ENCODE results near the gene KRT76.
"Not testable (repeated sequence)": the region's sequence is repeated elsewhere in the genome, so short reads cannot be mapped to it uniquely, and the experiment has no call there.

KRT76 gene

GRCh38 chr12:52759218-52759617 lies 17.9 kb downstream of the KRT76 start:
- DNase-seq (ENCODE audit: low spot score), result no peak

- DNase-seq (ENCODE audit: low spot score), result no peak
Observed at GRCh38 chr12:52757449-52758176, 19.5 kb downstream of the KRT76 start.

DNA sequence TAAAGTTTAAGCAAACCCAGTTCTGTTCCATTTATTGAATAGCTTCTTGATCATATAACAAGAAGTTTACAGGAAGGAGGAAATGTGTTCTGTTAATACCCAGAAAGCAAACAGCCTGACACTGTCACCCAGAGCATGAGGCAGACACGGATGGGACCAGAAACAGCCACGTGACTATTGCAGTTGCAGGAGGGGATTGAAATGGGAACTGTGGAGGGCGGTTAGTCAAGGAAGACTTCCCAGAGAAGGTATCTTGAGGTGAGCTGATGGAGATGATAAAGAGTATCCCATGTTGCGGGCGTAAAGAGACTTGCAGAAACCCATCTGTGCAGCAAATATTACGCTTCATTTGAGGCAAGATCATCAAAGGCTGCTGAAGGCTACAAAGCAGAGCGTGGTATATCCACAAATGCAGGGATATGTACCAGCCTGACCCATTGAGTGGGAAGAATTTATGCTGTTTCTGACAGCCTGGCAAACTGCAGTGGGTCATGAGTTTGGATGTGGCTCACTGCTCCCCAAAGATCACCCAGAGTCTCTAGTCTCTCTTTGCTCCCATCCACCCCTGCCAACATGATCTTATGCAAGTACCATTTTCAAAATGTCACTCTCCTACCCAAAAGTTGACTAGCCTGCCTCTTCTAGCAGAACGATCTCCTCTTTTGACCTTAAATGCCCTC lies 20.7 kb downstream of the KRT76 start:
- DNase-seq (ENCODE audit: low spot score), result no peak

DNA sequence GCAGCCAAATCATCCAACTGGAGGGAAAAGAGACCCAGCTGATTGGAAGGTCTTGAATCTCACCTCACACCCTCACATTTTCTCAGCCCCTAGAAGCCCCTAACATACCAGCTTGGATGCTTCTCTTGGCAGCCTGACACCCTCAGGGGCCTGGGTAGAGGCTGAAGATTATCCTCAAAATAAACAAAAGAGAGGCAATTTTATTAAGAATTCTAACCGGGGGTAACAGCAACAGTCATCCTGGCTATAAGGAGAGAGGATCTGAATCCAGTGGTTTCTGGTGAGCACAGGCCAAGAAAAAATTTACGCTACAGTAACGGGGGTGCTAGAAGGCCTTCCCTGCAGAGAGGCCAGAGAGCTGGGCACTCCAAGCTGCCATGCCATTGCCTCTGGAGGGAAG lies 21.6 kb downstream of the KRT76 start:
- no peak for DNase-seq (ENCODE audit: low spot score)

DNA sequence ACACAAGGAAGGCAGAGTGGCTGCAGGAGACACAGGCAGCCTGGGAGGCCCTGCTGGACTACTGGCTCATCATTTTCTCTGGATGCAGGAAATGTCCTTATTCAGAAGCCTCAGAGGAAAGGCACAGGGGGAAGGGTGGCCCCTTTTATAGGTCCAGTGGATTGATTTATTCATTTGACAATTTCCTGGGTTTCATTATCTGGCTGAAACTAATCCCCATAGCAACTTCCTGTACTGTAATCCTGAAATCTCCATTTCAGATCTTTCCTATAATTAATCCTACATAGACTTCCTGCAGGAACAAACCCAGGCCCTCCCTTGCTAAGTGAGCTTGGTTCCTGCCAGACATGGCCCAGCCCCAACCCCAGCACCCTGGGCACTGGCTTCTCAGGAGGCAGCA lies 23.0 kb downstream of the KRT76 start:
- DNase-seq (ENCODE audit: low spot score), result no peak

GRCh38 chr12:52753283-52753682 lies 23.9 kb downstream of the KRT76 start:
- DNase-seq (ENCODE audit: low spot score), result no peak

- no peak for DNase-seq (ENCODE audit: low spot score)
Observed at GRCh38 chr12:52752516-52752915, 24.6 kb downstream of the KRT76 start.

DNA sequence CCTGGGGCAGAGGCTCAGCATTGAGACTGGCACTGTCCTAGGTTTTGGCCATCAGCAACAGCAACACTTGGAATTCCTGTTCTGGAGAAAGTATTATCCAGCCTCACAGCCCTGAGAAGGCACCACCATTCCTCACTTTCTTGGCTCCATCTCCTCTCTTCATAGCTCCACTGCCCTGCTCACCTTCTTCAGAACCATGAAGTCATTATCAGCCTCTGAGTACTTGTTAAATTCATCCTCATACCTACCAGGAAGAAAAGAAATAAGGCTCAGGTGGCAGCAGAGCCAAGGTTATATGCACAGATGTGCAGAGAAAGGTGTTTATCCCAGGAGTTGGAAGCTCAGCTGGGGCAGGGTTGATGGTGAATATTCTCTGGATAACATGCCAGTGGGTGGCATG lies 25.4 kb downstream of the KRT76 start:
- DNase-seq (ENCODE audit: low spot score), result no peak

DNA sequence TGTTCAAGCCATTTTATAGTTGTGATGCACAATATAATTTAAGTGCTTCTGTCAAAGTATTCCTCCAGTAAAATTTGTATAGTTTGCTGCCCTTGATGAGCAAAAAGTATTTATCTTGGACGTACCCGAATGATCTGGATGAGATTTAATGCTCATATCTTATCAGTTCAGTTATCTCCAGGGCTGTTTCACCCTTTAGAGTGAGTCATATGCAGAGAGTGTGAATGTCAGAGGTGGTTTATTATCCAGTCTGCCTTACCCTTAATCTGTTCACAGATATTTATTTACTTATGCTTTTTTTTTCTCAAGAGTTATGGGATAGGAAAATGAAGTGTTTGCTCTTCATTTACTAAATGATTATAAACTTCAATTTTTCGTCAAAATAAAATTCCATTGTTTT lies 26.6 kb downstream of the KRT76 start:
- DNase-seq (ENCODE audit: low spot score), result not testable (repeated sequence)

DNA sequence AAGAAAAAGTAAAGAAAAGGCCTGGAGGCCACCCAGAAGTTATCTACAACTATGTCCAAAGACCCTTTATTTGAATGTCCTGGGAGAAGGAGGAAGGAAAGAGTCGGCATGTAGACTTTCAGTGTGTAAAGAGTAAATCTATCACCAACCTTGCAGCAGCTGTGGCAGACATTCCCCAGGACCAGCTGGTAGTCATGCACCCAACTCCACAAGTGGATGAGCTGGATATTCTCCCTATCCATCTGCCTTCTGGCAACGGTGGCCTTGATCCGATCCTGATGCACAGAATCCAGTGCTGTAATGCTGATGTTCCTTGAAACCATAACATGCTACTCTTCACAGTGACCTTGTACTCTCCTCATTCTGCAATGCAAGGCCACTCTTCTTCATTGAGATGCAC lies 27.3 kb downstream of the KRT76 start:
- no peak for DNase-seq (ENCODE audit: low spot score)

DNA sequence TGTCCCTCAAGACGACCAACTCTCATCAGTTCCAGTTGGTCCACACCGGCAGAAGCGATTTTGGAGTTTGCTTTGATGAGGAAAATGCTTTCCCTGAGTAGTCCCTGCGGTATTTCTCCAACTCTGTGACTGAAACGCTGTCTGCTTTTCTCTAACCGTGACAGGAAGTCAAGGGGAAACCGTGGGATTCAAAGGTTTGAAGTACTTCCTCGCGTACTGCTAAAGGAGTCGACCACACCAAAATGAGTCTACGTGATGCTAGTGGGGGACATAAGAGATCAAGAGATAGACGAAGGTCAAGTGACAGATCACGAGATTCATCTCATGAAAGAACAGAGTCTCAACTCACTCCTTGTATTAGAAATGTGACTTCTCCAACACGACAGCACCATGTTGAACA lies 28.6 kb downstream of the KRT76 start:
- DNase-seq (ENCODE audit: low spot score), result no peak

DNA sequence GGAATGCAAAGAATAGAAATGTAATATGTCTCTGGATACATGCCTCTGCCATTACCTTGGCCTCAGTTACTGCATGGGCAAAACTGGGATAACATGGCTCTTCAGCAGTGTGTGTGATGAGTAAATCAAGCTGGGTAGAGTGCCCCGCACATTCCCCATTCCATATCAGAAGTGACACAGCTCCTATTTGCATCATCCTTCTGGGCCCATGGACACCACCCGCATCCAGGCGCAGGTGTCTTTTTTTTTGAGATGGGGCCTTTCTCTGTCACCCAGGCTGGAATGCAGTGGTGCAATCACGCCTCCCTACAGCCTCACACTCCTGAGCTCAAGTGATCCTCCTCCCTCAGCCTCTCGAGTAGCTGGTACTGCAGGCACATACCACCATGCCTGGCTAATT lies 31.6 kb downstream of the KRT76 start:
- no peak for DNase-seq (ENCODE audit: low spot score)

- DNase-seq (ENCODE audit: low spot score), result no peak
Observed at GRCh38 chr12:52744493-52745156, 32.5 kb downstream of the KRT76 start.

DNA sequence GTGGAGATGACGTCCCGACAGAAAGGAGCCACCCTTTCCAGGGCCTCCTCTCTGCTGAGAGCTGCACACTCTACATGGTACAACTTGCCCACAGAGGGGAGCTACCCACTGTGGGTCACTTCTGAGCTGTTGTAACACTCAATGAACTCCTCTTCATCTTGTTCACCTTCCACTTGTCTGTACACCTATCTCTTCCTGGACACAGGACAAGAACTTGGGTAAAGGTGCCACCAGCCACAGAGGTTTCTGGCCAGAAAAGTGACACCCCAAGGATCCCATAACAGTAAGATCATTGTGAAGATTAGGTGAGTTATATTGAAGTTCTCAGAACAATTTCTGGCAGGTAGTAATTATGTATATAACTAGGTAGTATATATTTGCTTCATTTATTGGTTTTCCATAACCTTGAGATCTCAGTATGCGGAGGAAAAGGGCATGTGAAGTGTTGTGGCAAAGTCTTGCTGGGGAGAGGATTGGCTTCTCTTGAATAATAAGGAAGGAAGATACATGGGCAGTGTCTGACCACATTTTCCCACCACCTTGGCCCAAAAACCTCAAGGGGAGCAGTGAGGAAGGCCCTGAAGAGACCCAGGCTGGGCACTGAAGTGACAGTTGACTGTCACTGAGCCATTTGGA lies 34.2 kb downstream of the KRT76 start:
- no peak for DNase-seq (ENCODE audit: low spot score)

- no peak for DNase-seq (ENCODE audit: low spot score)
Observed at GRCh38 chr12:52742196-52742580, 35.0 kb downstream of the KRT76 start.

- peak; percentile 65 for DNase-seq (ENCODE audit: low spot score)
Observed at GRCh38 chr12:52741375-52742195, 35.6 kb downstream of the KRT76 start.

- DNase-seq (ENCODE audit: low spot score), result no peak
Observed at GRCh38 chr12:52740584-52740983, 36.6 kb downstream of the KRT76 start.

GRCh38 chr12:52739963-52740362 lies 37.2 kb downstream of the KRT76 start:
- DNase-seq (ENCODE audit: low spot score), result no peak

GRCh38 chr12:52735816-52736632 lies 41.1 kb downstream of the KRT76 start:
- DNase-seq (ENCODE audit: low spot score), result no peak

DNA sequence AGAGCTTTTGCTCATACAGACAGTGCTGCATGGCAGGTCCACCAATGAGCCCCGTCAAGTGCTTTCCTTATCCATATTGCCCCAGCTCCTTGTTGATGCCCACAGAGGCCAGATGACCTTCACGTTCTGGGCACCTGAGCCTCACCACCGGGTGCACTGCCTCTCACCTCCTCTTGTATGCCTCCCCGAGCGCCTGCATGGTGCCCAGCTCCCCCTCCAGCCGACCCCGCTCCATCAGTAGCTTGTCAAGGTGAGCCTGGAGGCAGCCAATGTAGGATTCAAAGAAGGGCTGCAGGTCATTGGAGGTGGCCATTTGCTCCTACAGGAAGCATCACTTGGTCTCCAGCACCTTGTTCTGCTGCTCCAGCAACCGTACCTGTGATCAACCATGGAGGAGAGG lies 42.0 kb downstream of the KRT76 start:
- no peak for DNase-seq (ENCODE audit: low spot score)

DNA sequence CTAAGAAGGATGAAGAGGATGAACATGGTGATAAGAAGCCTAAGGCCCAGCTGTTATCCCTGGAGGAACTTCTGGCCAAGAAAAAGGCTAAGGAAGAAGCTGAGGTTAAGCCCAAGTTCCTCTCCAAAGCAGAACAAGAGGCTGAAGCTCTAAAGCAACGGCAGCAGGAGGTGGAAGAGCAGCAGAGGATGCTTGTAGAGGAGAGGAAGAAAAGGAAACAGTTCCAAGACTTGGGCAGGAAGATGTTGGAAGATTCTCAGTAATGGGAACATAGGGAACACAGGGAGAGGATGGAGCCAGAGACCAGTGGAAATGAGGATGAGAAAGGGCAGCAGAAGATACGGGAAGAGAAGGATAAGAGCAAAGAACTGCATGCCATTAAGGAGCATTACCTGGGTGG lies 46.4 kb downstream of the KRT76 start:
- no peak for DNase-seq (ENCODE audit: low spot score)

All from RKO (cell line).